ENCODE measurements around the gene RTN4IP1.

The RTN4IP1 gene

GRCh38 chr6:106648651-106649308 lies 19.5 kb upstream of the RTN4IP1 start:
- H3K18ac ChIP-seq (ENCODE audit: low read length): no peak overlapping the region
- H3K23ac ChIP-seq (ENCODE audit: low read length): no peak overlapping the region
- no peak overlapping the region for H3K27ac ChIP-seq (ENCODE audit: low read depth, low read length)
- H4K5ac ChIP-seq (ENCODE audit: low read length): no peak overlapping the region
- no peaks in the 10 kb centered on the region for H3K79me2 ChIP-seq (ENCODE audit: control insufficient read depth, insufficient read depth, low read length)
- H3K56ac ChIP-seq (ENCODE audit: low read length): no peak overlapping the region
- no peak overlapping the region for H3K9ac ChIP-seq (ENCODE audit: low read length)
- H3K4me1 ChIP-seq (ENCODE audit: control insufficient read depth, low read depth, low read length): no peaks in the 10 kb centered on the region
- no peak overlapping the region for H3K4me3 ChIP-seq (ENCODE audit: low read length)
- no peak overlapping the region for H4K8ac ChIP-seq (ENCODE audit: low read depth, low read length)
- no peak overlapping the region for H2BK5ac ChIP-seq (ENCODE audit: low read length)
- WGBS (ENCODE audit: extremely low coverage, insufficient coverage, low lambda C conversion rate): no CpG with 5 or more reads among the region's 7 CpGs
- H3K4me2 ChIP-seq (ENCODE audit: low read length): no peak overlapping the region
- no peak overlapping the region for H2AK5ac ChIP-seq (ENCODE audit: low read length)
- H3K27me3 ChIP-seq (ENCODE audit: insufficient read depth, low read length, poor library complexity): no peaks in the 10 kb centered on the region
- no peak overlapping the region for H3K4ac ChIP-seq (ENCODE audit: low read depth, low read length)
- H2BK15ac ChIP-seq (replicated peaks; ENCODE audit: low read depth): no peak overlapping the region
- H3K36me3 ChIP-seq (ENCODE audit: control insufficient read depth, insufficient read depth, low read length): peaks cover 1% of the 10 kb centered on the region
- H2BK120ac ChIP-seq (ENCODE audit: low read depth, low read length): no peak overlapping the region
- no peaks in the 10 kb centered on the region for H3K79me1 ChIP-seq (ENCODE audit: low read length)
- no peak for DNase-seq

DNA sequence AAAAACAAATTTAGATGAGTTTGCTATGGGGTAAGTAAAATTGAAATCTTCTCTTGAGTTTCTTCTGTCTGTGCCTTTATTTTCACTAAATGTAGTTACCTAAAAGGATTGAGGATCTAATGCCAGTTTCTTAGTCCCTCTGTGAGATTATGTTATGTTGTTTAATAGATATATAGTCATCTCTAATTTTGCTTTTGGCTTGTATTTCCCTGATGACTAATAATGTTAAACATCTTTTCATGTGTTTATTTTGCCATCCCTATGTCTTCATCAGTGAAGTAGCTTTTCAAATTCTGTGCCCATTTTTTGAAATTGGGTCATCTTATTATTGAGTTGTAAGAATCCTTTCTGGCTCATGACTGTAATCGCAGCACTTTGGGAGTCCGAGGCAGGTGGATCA lies 13.8 kb upstream of the RTN4IP1 start:
- Histone ChIP-seq H3K36me3 (ENCODE audit: control insufficient read depth, insufficient read depth, low read length) (no peaks in the 10 kb centered on the region), H3K79me2 (ENCODE audit: control insufficient read depth, insufficient read depth, low read length) (peaks cover 4% of the 10 kb centered on the region), H3K79me1 (ENCODE audit: low read length) (peaks cover 5% of the 10 kb centered on the region), H3K4me1 (ENCODE audit: control insufficient read depth, low read depth, low read length) (no peaks in the 10 kb centered on the region), H3K4me2 (ENCODE audit: low read length) (no peak overlapping the region), H3K23ac (ENCODE audit: low read length) (no peak overlapping the region), H3K4me3 (ENCODE audit: low read length) (no peak overlapping the region), H3K27ac (ENCODE audit: low read depth, low read length) (no peak overlapping the region), H4K5ac (ENCODE audit: low read length) (no peak overlapping the region), H2BK15ac (replicated peaks; ENCODE audit: low read depth) (no peak overlapping the region), H2BK120ac (ENCODE audit: low read depth, low read length) (no peak overlapping the region), H2BK5ac (ENCODE audit: low read length) (no peak overlapping the region), H3K18ac (ENCODE audit: low read length) (no peak overlapping the region), H4K8ac (ENCODE audit: low read depth, low read length) (no peak overlapping the region), H3K56ac (ENCODE audit: low read length) (no peak overlapping the region), H2AK5ac (ENCODE audit: low read length) (no peak overlapping the region), H3K9ac (ENCODE audit: low read length) (no peak overlapping the region), H3K27me3 (ENCODE audit: insufficient read depth, low read length, poor library complexity) (no peaks in the 10 kb centered on the region), H3K4ac (ENCODE audit: low read depth, low read length) (no peak overlapping the region)
- no peak for DNase-seq
- no CpG with 5 or more reads among the region's 2 CpGs for WGBS (ENCODE audit: extremely low coverage, insufficient coverage, low lambda C conversion rate)

- Histone ChIP-seq H4K5ac (ENCODE audit: low read length) (no peak overlapping the region), H3K4me1 (ENCODE audit: control insufficient read depth, low read depth, low read length) (no peaks in the 10 kb centered on the region), H3K79me2 (ENCODE audit: control insufficient read depth, insufficient read depth, low read length) (peaks cover 4% of the 10 kb centered on the region), H3K27ac (ENCODE audit: low read depth, low read length) (no peak overlapping the region), H2AK5ac (ENCODE audit: low read length) (no peak overlapping the region), H4K8ac (ENCODE audit: low read depth, low read length) (no peak overlapping the region), H3K4me2 (ENCODE audit: low read length) (no peak overlapping the region), H2BK15ac (replicated peaks; ENCODE audit: low read depth) (no peak overlapping the region), H3K79me1 (ENCODE audit: low read length) (peaks cover 5% of the 10 kb centered on the region), H3K56ac (ENCODE audit: low read length) (no peak overlapping the region), H2BK120ac (ENCODE audit: low read depth, low read length) (no peak overlapping the region), H3K23ac (ENCODE audit: low read length) (no peak overlapping the region), H2BK5ac (ENCODE audit: low read length) (no peak overlapping the region), H3K4me3 (ENCODE audit: low read length) (no peak overlapping the region), H3K9ac (ENCODE audit: low read length) (no peak overlapping the region), H3K36me3 (ENCODE audit: control insufficient read depth, insufficient read depth, low read length) (no peaks in the 10 kb centered on the region), H3K4ac (ENCODE audit: low read depth, low read length) (no peak overlapping the region), H3K27me3 (ENCODE audit: insufficient read depth, low read length, poor library complexity) (no peaks in the 10 kb centered on the region), H3K18ac (ENCODE audit: low read length) (no peak overlapping the region)
- no CpG with 5 or more reads among the region's 4 CpGs for WGBS (ENCODE audit: extremely low coverage, insufficient coverage, low lambda C conversion rate)
- DNase-seq: no peak
Measured at GRCh38 chr6:106642476-106642875, 13.2 kb upstream of the RTN4IP1 start.

- H2BK5ac ChIP-seq (ENCODE audit: low read length): no peak overlapping the region
- no peak overlapping the region for H2BK120ac ChIP-seq (ENCODE audit: low read depth, low read length)
- H3K56ac ChIP-seq (ENCODE audit: low read length): no peak overlapping the region
- H3K36me3 ChIP-seq (ENCODE audit: control insufficient read depth, insufficient read depth, low read length): no peaks in the 10 kb centered on the region
- no peak overlapping the region for H4K8ac ChIP-seq (ENCODE audit: low read depth, low read length)
- H3K27me3 ChIP-seq (ENCODE audit: insufficient read depth, low read length, poor library complexity): no peaks in the 10 kb centered on the region
- H3K4me2 ChIP-seq (ENCODE audit: low read length): no peak overlapping the region
- H3K27ac ChIP-seq (ENCODE audit: low read depth, low read length): no peak overlapping the region
- no peak overlapping the region for H3K18ac ChIP-seq (ENCODE audit: low read length)
- peaks cover 12% of the 10 kb centered on the region for H3K79me2 ChIP-seq (ENCODE audit: control insufficient read depth, insufficient read depth, low read length)
- H3K23ac ChIP-seq (ENCODE audit: low read length): no peak overlapping the region
- H3K4me1 ChIP-seq (ENCODE audit: control insufficient read depth, low read depth, low read length): no peaks in the 10 kb centered on the region
- DNase-seq: no peak
- H2BK15ac ChIP-seq (replicated peaks; ENCODE audit: low read depth): no peak overlapping the region
- no peak overlapping the region for H2AK5ac ChIP-seq (ENCODE audit: low read length)
- H3K4me3 ChIP-seq (ENCODE audit: low read length): no peak overlapping the region
- no CpG with 5 or more reads among the region's 4 CpGs for WGBS (ENCODE audit: extremely low coverage, insufficient coverage, low lambda C conversion rate)
- no peak overlapping the region for H3K9ac ChIP-seq (ENCODE audit: low read length)
- peaks cover 13% of the 10 kb centered on the region for H3K79me1 ChIP-seq (ENCODE audit: low read length)
- no peak overlapping the region for H3K4ac ChIP-seq (ENCODE audit: low read depth, low read length)
- no peak overlapping the region for H4K5ac ChIP-seq (ENCODE audit: low read length)
Measured at GRCh38 chr6:106639812-106640211, 10.5 kb upstream of the RTN4IP1 start.

DNA sequence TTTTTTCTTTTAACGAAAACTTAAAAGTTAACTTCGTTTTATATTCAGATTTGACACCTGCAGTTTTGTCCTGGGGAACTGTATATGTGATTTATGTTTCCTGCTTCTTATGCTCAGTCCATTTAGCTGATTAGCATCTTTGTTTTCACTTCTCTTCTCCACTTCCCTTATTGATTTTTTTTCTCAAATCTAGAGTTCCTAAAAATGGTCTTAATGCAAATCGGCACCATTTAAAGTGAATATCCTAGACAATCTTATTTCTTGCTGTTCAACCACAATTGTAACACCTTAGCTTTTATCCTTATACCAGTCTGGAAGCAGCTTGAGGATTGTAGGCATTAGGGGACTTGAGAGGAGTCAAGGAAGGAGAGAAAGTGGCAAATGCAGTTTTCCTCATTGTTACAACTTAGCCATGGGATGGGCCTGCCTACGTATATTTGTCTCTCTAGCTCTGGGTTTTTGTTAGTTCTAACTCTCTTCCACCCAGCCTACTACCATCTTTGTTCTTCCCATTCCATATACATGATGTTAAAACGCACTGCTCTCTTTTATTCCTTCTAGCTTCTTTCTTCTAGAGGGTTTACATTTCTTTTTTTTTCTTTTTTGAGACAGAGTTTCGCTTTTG lies 8.5 kb upstream of the RTN4IP1 start:
- Histone ChIP-seq H3K36me3 (ENCODE audit: control insufficient read depth, insufficient read depth, low read length) (no peaks in the 10 kb centered on the region), H2AK5ac (ENCODE audit: low read length) (no peak overlapping the region), H4K8ac (ENCODE audit: low read depth, low read length) (no peak overlapping the region), H3K18ac (ENCODE audit: low read length) (no peak overlapping the region), H3K27ac (ENCODE audit: low read depth, low read length) (no peak overlapping the region), H3K27me3 (ENCODE audit: insufficient read depth, low read length, poor library complexity) (no peaks in the 10 kb centered on the region), H3K56ac (ENCODE audit: low read length) (no peak overlapping the region), H3K79me2 (ENCODE audit: control insufficient read depth, insufficient read depth, low read length) (peaks cover 17% of the 10 kb centered on the region), H2BK5ac (ENCODE audit: low read length) (no peak overlapping the region), H3K79me1 (ENCODE audit: low read length) (peaks cover 16% of the 10 kb centered on the region), H4K5ac (ENCODE audit: low read length) (no peak overlapping the region), H3K4me3 (ENCODE audit: low read length) (no peak overlapping the region), H3K4me2 (ENCODE audit: low read length) (no peak overlapping the region), H2BK15ac (replicated peaks; ENCODE audit: low read depth) (no peak overlapping the region), H2BK120ac (ENCODE audit: low read depth, low read length) (no peak overlapping the region), H3K9ac (ENCODE audit: low read length) (no peak overlapping the region), H3K4ac (ENCODE audit: low read depth, low read length) (no peak overlapping the region), H3K23ac (ENCODE audit: low read length) (no peak overlapping the region), H3K4me1 (ENCODE audit: control insufficient read depth, low read depth, low read length) (no peaks in the 10 kb centered on the region)
- DNase-seq: no peak
- no CpG with 5 or more reads among the region's 6 CpGs for WGBS (ENCODE audit: extremely low coverage, insufficient coverage, low lambda C conversion rate)
